CD4-positive, alpha-beta T cell (primary cell): ENCODE results near the gene TCP11L1. TPM values are rescaled to one million over a fixed set of nuclear protein-coding genes. Genes with fewer than 3 reads are reported as not detected.

Source experiments
- ATAC-seq: fragments of 200-7000 bp; cut with Tn5 transposase; one replicate; pipeline ENCODE4 v1.10.0; 2022; ENCODE audit warnings: mild to moderate bottlenecking; ENCODE audit not compliant: poor library complexity
- CTCF ChIA-PET: fragments of 350-600 bp; sonication (Branson Sonifier 250); formaldehyde crosslinking; loops from one replicate; lab custom pipeline; 2021; ENCODE audit warnings: antibody characterized with exemption, inconsistent platforms; lab: Charles Lee
- POLR2A ChIA-PET: fragments of 350-600 bp; sonication (Branson Sonifier 250); formaldehyde crosslinking; loops from one replicate; lab custom pipeline; 2021; ENCODE audit warnings: antibody characterized with exemption, inconsistent platforms; lab: Charles Lee
- DNase-seq, 14 experiments: peaks; one replicate each; pipeline ENCODE4 v3.0.0-alpha.2; 2013 to 2020; ENCODE audit warnings: mixed read lengths in 2 of 14
- H3K27ac ChIP-seq, 2 donors: one replicate each; pipeline versions ENCODE4 v1.5.1 to v1.7.0; 2013; ENCODE audit warnings: low read length in 2 of 2, low read depth in 1 of 2, mild to moderate bottlenecking in 1 of 2
- H3K27me3 ChIP-seq, 2 experiments: 1 replicate in 1 of 2; 2 replicates in 1 of 2; pipeline versions ENCODE4 v1.6.1 to v1.7.0; 2013; ENCODE audit warnings: low read length in 2 of 2, control low read depth in 1 of 2, mild to moderate bottlenecking in 1 of 2, moderate library complexity in 1 of 2; ENCODE audit not compliant: insufficient read depth in 2 of 2, control insufficient read depth in 1 of 2
- H3K36me3 ChIP-seq: one replicate; pipeline ENCODE4 v1.6.1; 2013; ENCODE audit warnings: low read length, control low read depth; ENCODE audit not compliant: insufficient read depth
- H3K4me1 ChIP-seq: one replicate; pipeline ENCODE4 v1.6.1; 2013; ENCODE audit warnings: low read length, control low read depth; ENCODE audit not compliant: insufficient read depth
- H3K4me3 ChIP-seq: one replicate; pipeline ENCODE4 v1.5.1; 2013; ENCODE audit warnings: mild to moderate bottlenecking, low read length, moderate library complexity
- H3K9me3 ChIP-seq, 2 experiments: 1 replicate in 1 of 2; 2 replicates in 1 of 2; pipeline versions ENCODE4 v1.6.1 to v1.7.0; 2013; ENCODE audit warnings: low read length in 2 of 2, mild to moderate bottlenecking in 2 of 2, control low read depth in 1 of 2, moderate library complexity in 1 of 2; ENCODE audit not compliant: control insufficient read depth in 1 of 2, insufficient read depth in 1 of 2
- H3K27ac Mint-ChIP-seq: one replicate; pipeline ENCODE4 v1.8.0; 2020; ENCODE audit warnings: mixed read lengths
- H3K27me3 Mint-ChIP-seq: one replicate; pipeline ENCODE4 v1.8.0; 2021; ENCODE audit warnings: mixed read lengths
- H3K36me3 Mint-ChIP-seq: one replicate; pipeline ENCODE4 v1.8.0; 2021; ENCODE audit warnings: low read depth, mixed read lengths
- H3K4me1 Mint-ChIP-seq: one replicate; pipeline ENCODE4 v1.8.0; 2021; ENCODE audit warnings: low read depth, mixed read lengths
- H3K4me3 Mint-ChIP-seq: one replicate; pipeline ENCODE4 v1.8.0; 2020; ENCODE audit warnings: mild to moderate bottlenecking, mixed read lengths
- H3K9me3 Mint-ChIP-seq: one replicate; pipeline ENCODE4 v1.8.0; 2020; ENCODE audit warnings: mixed read lengths
- intact Hi-C, 2 experiments: fragments of 100-400 bp; cut with DNase I in 1 of 2; cut with micrococcal nuclease in 1 of 2; formaldehyde crosslinking; loops; one replicate each; pipeline versions ENCODE4 v1.15.1 to v1.9.0; 2023 to 2025; cut with DNase I, micrococcal nuclease
- total RNA-seq, 174 experiments: library from RNA in 2 of 174; stranded (reverse) in 2 of 174; gene quantifications; one replicate each; pipeline ENCODE4 v1.2.3 and lab custom pipeline; 2021 to 2026
- TF ChIP-seq, protein P1 (sequence below): fragments of 200-600 bp; IDR thresholded peaks from one replicate; pipeline ENCODE4 v1.8.0; 2022; ENCODE audit warnings: antibody characterized with exemption, mild to moderate bottlenecking

TCP11L1 gene
- total RNA-seq, 2 experiments from 2014 or later, result 9.8 to 11.9 TPM

DNA sequence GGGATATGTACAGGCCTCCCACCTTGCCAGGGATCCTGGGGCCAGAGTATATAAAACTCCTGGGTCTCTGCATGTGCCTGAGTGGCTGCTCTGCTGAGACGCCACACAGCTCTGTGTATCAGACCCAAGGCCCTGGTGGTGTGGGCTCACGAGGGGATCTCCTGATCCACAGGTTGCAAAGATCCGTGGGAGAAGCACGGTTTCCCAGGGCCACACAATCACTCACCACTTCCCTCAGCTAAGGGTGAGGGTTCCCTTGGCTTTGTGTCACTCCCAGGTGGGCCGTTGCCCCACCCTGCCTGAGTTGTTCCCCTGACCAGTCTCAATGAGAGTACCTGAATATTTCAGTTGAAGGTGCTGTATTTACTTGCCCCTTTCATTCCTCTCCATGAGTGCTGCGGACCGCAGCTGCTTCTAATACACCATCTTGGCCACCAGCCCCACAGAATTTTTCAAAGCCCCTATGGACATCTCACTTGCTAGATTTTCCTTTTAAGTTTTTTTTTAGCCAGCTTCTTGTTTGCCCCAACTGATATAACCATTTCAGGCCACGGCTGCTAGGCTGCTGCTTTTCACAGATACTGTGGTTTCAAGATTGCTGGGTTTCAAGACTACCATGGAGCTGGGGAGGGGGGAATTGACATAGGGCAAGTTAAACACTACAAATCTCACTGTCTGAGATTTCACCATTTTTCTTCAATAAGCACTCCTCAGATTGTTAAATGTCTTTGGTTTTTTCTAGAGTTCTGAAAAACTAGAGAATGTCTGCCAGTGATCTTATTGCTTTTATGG lies 37.4 kb upstream of the TCP11L1 start:
- Mint-ChIP-seq H3K9me3 (peaks cover 2% of the 10 kb centered on the region), H3K27ac (no peak overlapping the region), H3K4me1 (peaks cover 33% of the 10 kb centered on the region), H3K27me3 (no peaks in the 10 kb centered on the region), H3K4me3 (no peak overlapping the region), H3K36me3 (no peaks in the 10 kb centered on the region)
- Histone ChIP-seq H3K4me3 (no peak overlapping the region), H3K4me1 (peaks cover 23% of the 10 kb centered on the region), H3K27ac (no peak overlapping the region), H3K36me3 (no peaks in the 10 kb centered on the region), H3K27me3 (no peaks in the 10 kb centered on the region), H3K9me3 (peaks cover 0 to 6% of the 10 kb centered on the region in 2 experiments)
- ChIA-PET POLR2A (no interaction called here), CTCF (interaction anchor here (1.0 kb wide), 1 partner anchor 22 kb away, joined by 3 read pairs; no protein-coding TSS in a partner anchor)
- no peak for ATAC-seq
- intact Hi-C loops, result loop anchor here in 1 of 2 experiments (10.0 kb wide), 1 partner anchor 63 kb away; no protein-coding TSS in a partner anchor
- TF ChIP-seq, protein P1, sequence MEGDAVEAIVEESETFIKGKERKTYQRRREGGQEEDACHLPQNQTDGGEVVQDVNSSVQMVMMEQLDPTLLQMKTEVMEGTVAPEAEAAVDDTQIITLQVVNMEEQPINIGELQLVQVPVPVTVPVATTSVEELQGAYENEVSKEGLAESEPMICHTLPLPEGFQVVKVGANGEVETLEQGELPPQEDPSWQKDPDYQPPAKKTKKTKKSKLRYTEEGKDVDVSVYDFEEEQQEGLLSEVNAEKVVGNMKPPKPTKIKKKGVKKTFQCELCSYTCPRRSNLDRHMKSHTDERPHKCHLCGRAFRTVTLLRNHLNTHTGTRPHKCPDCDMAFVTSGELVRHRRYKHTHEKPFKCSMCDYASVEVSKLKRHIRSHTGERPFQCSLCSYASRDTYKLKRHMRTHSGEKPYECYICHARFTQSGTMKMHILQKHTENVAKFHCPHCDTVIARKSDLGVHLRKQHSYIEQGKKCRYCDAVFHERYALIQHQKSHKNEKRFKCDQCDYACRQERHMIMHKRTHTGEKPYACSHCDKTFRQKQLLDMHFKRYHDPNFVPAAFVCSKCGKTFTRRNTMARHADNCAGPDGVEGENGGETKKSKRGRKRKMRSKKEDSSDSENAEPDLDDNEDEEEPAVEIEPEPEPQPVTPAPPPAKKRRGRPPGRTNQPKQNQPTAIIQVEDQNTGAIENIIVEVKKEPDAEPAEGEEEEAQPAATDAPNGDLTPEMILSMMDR, result no peak
- DNase-seq, result no peak

DNA sequence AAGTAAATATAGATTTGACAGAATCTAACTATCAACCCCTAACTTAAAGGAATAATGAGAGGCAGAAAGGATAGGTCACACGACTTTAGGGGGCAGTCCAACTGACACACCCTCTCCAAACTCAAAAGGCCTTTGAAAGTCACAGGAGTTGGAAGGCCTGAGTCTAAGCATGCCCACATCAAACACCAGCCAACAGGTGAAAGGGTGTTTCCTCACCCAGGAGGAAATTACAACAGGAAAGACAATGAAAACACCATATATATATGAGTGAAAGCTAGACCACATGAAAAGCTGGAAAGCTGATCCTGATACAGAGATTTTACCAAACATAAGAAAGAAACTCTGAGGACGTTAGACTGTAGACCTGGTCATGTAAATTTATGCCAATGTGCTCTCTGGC lies 34.2 kb upstream of the TCP11L1 start:
- Mint-ChIP-seq H3K9me3 (no peaks in the 10 kb centered on the region), H3K4me3 (peak overlapping the region; percentile 6), H3K4me1 (peaks cover 42% of the 10 kb centered on the region), H3K27ac (peak overlapping the region; percentile 2), H3K36me3 (no peaks in the 10 kb centered on the region), H3K27me3 (no peaks in the 10 kb centered on the region)
- CTCF ChIA-PET, result no interaction called here
- no peaks in the 10 kb centered on the region for H3K36me3 ChIP-seq
- POLR2A ChIA-PET, result interaction anchor here (0.6 to 2.3 kb wide), 3 partner anchors 10 to 35 kb away, joined by 3 to 7 read pairs (median 4); partner anchors contain the start of genes DEPDC7 and TCP11L1
- TF ChIP-seq, protein P1, result no peak
- no peak overlapping the region for H3K4me3 ChIP-seq
- no peaks in the 10 kb centered on the region for H3K27me3 ChIP-seq
- intact Hi-C loops, result loop anchor here in 1 of 2 experiments (10.0 kb wide), 1 partner anchor 60 kb away; no protein-coding TSS in a partner anchor
- H3K4me1 ChIP-seq, result peaks cover 23% of the 10 kb centered on the region
- no peak overlapping the region for H3K27ac ChIP-seq
- no peaks in the 10 kb centered on the region for H3K9me3 ChIP-seq
- DNase-seq, result peak in 6 of 14 experiments; percentile 20 to 77 (median 46)
- ATAC-seq, result peak; percentile 92

DNA sequence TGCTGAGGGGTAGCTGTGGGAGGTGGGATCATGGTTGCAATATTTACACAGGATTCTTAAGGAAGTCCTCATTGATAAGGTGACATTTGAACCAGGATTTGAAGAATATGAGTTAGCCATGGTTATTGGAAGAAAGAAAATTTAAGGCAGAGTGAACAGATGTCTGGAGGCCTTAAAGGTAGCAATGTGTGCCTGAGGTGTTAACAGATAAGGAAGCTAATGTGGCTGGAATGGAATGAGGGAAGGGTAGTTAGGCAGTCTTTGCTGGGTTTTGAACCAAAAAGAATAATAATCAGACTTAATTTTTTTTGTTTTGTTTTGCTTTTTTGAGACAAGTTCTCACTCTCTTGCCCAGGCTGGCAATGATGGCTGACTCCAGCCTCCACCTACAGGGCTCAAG lies 33.4 kb upstream of the TCP11L1 start:
- Mint-ChIP-seq H3K27ac (no peak overlapping the region), H3K4me3 (peak overlapping the region; percentile 32), H3K36me3 (no peaks in the 10 kb centered on the region)

More for the DNA sequence above, 33.4 kb upstream of the TCP11L1 start:
- H3K4me3 ChIP-seq, result no peak overlapping the region
- no peaks in the 10 kb centered on the region for H3K9me3 ChIP-seq
- intact Hi-C loops, result loop anchor here in 1 of 2 experiments (10.0 kb wide), 1 partner anchor 59 kb away; no protein-coding TSS in a partner anchor
- H3K4me1 ChIP-seq, result peaks cover 28% of the 10 kb centered on the region
- Mint-ChIP-seq H3K27me3 (no peaks in the 10 kb centered on the region), H3K9me3 (no peaks in the 10 kb centered on the region), H3K4me1 (peaks cover 51% of the 10 kb centered on the region)
- no peaks in the 10 kb centered on the region for H3K27me3 ChIP-seq
- no peak overlapping the region for H3K27ac ChIP-seq
- DNase-seq (no peak), ATAC-seq (no peak)
- H3K36me3 ChIP-seq, result no peaks in the 10 kb centered on the region
- POLR2A ChIA-PET, result interaction anchor here (1.2 to 2.3 kb wide), 2 partner anchors 13 to 34 kb away, joined by 4 to 7 read pairs; partner anchors contain the start of gene TCP11L1
- CTCF ChIA-PET, result no interaction called here
- TF ChIP-seq, protein P1, result no peak
